HEK293T (cell line): ENCODE measurements around the gene ANO9.

Source experiments
- CTCF ChIA-PET: fragments of 350-600 bp; formaldehyde crosslinking; extraction: SDS; loops from one replicate; lab custom pipeline; 2021; ENCODE audit warnings: antibody characterized with exemption, inconsistent platforms; lab: Yijun Ruan, JAX
- POLR2A ChIA-PET: fragments of 350-600 bp; formaldehyde crosslinking; extraction: SDS; loops from one replicate; lab custom pipeline; 2020; ENCODE audit warnings: antibody characterized with exemption, inconsistent platforms; lab: Yijun Ruan, JAX
- DNase-seq: peaks from one replicate; pipeline ENCODE4 v3.0.0; 2012; ENCODE audit warnings: mixed read lengths; ENCODE audit errors: extremely low spot score
- ARNT ChIP-seq: fragments of 450-650 bp; IDR thresholded peaks from 2 replicates; pipeline ENCODE4 v1.6.1; 2017; ENCODE audit warnings: mild to moderate bottlenecking
- BHLHE40 ChIP-seq: fragments of 450-650 bp; IDR thresholded peaks from 2 replicates; pipeline ENCODE4 v1.6.1; 2016; ENCODE audit warnings: mild to moderate bottlenecking, moderate library complexity, borderline replicate concordance
- CTBP1 ChIP-seq: fragments of 450-650 bp; IDR thresholded peaks from 2 replicates; pipeline ENCODE4 v1.6.1; 2016; ENCODE audit warnings: borderline replicate concordance
- ELF4 ChIP-seq: fragments of 450-650 bp; IDR thresholded peaks from 2 replicates; pipeline ENCODE4 v1.6.1; 2017; ENCODE audit warnings: antibody characterized with exemption
- FOXA1 ChIP-seq: fragments of 450-650 bp; IDR thresholded peaks from 2 replicates; pipeline ENCODE4 v1.6.1; 2016; ENCODE audit warnings: mild to moderate bottlenecking
- FOXK2 ChIP-seq: fragments of 450-650 bp; IDR thresholded peaks from 2 replicates; pipeline ENCODE4 v1.6.1; 2016; ENCODE audit warnings: mild to moderate bottlenecking
- FOXM1 ChIP-seq: fragments of 450-650 bp; IDR thresholded peaks from 2 replicates; pipeline ENCODE4 v1.6.1; 2017; ENCODE audit warnings: mild to moderate bottlenecking, borderline replicate concordance
- HDGF ChIP-seq: fragments of 450-650 bp; IDR thresholded peaks from 2 replicates; pipeline ENCODE4 v1.6.1; 2017; ENCODE audit warnings: antibody characterized with exemption, borderline replicate concordance
- L3MBTL2 ChIP-seq: fragments of 450-650 bp; conservative IDR thresholded peaks from 2 replicates; pipeline ENCODE4 v1.6.1; 2016; ENCODE audit warnings: mild to moderate bottlenecking
- LEF1 ChIP-seq: fragments of 450-650 bp; IDR thresholded peaks from 2 replicates; pipeline ENCODE4 v1.6.1; 2017; ENCODE audit warnings: mild to moderate bottlenecking, borderline replicate concordance
- NFRKB ChIP-seq: fragments of 450-650 bp; IDR thresholded peaks from 2 replicates; pipeline ENCODE4 v1.6.1; 2016; ENCODE audit warnings: mild to moderate bottlenecking, moderate library complexity
- SP1 ChIP-seq: fragments of 450-650 bp; IDR thresholded peaks from 2 replicates; pipeline ENCODE4 v1.6.1; 2017
- SUZ12 ChIP-seq: fragments of 450-650 bp; IDR thresholded peaks from 2 replicates; pipeline ENCODE4 v1.6.1; 2016; ENCODE audit warnings: mild to moderate bottlenecking
- TARDBP ChIP-seq: fragments of 450-650 bp; IDR thresholded peaks from 2 replicates; pipeline ENCODE4 v1.6.1; 2016
- ZNF384 ChIP-seq: fragments of 450-650 bp; IDR thresholded peaks from 2 replicates; pipeline ENCODE4 v1.6.1; 2016
- TF ChIP-seq, protein P1 (sequence below): fragments of 450-650 bp; IDR thresholded peaks from 2 replicates; pipeline ENCODE4 v1.6.1; 2016

The ANO9 gene

DNA sequence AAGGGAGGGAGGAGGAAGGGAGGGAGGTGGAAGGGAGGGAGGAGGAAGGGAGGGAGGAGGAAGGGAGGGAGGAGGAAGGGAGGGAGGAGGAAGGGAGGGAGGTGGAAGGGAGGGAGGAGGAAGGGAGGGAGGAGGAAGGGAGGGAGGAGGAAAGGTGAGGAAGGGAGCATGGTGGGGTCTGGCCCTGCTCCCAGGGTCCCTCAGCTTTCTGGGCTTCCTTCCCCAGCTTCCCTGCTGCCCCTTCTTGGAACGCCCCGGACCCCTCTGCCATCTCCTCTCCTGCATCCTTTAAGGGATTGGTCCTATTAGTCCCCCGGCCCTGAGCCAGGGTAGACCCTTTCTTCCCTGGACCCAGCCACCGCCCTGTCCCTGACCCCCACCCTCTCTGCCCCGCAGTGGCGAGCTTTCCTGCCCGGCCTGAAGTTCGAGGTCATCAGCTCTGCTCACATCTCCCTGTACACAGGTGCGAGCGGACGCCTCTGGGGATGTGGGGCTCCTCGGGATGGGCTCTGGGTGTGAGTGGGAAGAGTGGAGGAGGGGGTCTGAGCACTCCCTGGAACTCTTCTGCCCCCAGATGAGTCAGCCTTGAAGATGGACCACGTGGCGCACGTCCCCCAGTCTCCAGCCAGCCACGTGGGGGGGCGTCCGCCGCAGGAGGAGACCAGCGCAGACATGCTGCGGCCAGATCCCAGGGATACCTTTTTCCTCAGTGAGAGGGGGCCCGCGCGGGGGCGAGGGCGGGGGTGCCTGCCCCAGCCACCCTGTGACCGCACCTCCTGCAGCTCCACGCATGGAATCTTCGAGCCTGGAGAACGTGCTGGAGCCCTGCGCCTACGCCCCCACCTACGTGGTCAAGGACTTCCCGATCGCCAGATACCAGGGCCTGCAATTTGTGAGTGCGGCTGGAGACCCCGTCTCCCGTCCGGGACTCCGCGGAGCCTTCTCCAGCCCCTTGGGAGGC lies 66.5 kb downstream of the ANO9 start:
- ChIA-PET CTCF (no interaction called here), POLR2A (no interaction called here)
- DNase-seq: no peak
- TF ChIP-seq FOXA1: no peak
- TF ChIP-seq HDGF: no peak
- TF ChIP-seq SUZ12: no peak
- TF ChIP-seq L3MBTL2: no peak
- no peak for TF ChIP-seq ARNT
- TF ChIP-seq SP1: no peak
- no peak for TF ChIP-seq BHLHE40
- TF ChIP-seq ZNF384: no peak
- no peak for TF ChIP-seq LEF1
- TF ChIP-seq TARDBP: no peak
- no peak for TF ChIP-seq NFRKB
- no peak for TF ChIP-seq FOXM1
- TF ChIP-seq CTBP1: no peak

DNA sequence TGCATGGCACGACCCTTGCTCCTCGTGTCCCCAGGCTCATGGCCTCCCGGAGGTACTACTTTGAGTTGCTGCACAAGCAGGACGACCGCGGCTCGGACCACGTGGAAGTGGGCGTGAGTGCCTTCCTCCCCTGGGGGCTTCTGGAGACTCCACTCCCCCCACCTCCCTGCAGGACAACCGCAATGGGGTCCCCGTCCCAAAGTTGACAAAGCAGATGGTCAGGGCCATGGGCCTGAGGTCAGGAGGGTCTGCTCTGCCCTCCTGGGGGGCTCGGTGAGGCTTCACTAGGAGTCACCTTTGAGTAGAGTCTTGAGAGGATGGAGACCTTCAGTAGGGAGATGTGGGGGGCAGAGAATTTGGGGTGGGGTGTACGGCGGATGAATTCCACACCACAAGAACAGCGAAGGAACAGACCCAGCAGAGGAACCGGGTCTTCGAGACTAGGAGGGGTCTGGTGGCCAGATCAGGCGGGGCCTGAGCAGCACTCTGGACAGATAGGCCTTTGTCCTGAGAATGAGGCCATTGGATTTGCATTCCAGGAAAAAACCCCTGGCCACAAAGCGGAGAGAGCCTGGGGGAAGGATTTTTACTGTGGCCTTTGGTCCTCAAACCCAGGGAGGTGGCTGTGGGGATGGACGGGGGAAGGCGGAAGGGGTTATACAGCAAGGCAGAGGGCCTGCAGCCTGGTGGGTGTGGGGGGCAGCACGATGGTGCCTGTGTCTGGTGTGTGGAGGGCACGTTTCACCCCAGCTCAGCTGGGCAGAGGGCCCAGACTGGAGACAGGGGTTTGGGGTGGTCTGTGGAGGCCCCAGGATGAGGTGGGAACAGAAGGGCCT lies 67.9 kb downstream of the ANO9 start:
- DNase-seq: no peak
- POLR2A ChIA-PET: no interaction called here

DNA sequence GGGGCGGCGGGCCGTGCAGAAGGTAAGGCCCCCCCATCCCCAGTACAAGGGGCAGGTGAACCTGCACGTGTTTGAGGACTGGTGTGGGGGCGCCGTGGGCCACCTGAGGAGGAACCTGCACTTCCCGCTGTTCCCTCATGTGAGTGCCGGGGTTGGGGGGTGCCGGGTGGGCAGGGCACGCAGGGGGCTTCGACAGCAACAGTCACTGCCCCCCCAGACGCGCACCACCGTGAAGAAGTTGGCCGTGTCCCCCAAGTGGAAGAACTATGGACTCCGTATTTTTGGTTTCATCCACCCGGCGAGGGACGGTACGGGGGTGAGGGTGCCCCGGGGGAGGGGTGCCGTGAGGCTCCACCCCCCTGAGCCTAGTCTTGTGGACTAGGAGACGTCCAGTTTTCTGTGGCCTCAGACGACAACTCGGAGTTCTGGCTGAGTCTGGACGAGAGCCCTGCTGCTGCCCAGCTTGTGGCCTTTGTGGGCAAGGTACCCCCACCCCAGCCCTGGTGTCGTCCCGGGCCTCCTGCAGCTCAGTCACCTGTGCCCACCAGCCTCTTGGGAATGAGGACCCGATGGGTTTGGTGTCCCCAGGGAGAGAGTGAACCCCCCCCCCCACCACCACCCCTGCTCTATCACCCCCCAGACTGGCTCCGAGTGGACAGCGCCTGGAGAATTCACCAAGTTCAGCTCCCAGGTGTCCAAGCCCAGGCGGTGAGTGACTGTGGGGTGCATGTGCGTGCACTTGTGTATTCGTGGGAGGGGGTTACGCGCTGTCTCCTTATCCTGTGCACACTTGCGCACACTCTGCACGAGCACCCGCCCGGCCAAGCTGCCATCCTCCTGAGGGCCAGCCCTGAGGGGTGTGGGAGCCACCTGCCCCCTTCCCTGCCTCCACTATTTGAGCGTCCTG lies 68.7 kb downstream of the ANO9 start:
- DNase-seq: no peak
- TF ChIP-seq LEF1 (no peak), FOXA1 (no peak), BHLHE40 (no peak), FOXM1 (no peak), CTBP1 (no peak), HDGF (no peak), TARDBP (no peak), FOXK2 (no peak), ARNT (no peak), L3MBTL2 (no peak), SUZ12 (no peak), ELF4 (no peak), NFRKB (no peak), SP1 (no peak), ZNF384 (no peak)
- TF ChIP-seq, protein P1, sequence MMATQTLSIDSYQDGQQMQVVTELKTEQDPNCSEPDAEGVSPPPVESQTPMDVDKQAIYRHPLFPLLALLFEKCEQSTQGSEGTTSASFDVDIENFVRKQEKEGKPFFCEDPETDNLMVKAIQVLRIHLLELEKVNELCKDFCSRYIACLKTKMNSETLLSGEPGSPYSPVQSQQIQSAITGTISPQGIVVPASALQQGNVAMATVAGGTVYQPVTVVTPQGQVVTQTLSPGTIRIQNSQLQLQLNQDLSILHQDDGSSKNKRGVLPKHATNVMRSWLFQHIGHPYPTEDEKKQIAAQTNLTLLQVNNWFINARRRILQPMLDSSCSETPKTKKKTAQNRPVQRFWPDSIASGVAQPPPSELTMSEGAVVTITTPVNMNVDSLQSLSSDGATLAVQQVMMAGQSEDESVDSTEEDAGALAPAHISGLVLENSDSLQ: no peak
- CTCF ChIA-PET: no interaction called here
- POLR2A ChIA-PET: no interaction called here

More for the DNA sequence above, 67.9 kb downstream of the ANO9 start:
- CTCF ChIA-PET: no interaction called here
- TF ChIP-seq BHLHE40: no peak
- TF ChIP-seq ARNT: no peak
- no peak for TF ChIP-seq HDGF
- TF ChIP-seq ZNF384: no peak
- TF ChIP-seq NFRKB: no peak
- TF ChIP-seq, protein P1: no peak
- TF ChIP-seq FOXM1: no peak
- TF ChIP-seq SUZ12: no peak
- TF ChIP-seq ELF4: no peak
- no peak for TF ChIP-seq FOXA1
- TF ChIP-seq SP1: no peak
- TF ChIP-seq L3MBTL2: no peak
- no peak for TF ChIP-seq CTBP1
- no peak for TF ChIP-seq TARDBP

DNA sequence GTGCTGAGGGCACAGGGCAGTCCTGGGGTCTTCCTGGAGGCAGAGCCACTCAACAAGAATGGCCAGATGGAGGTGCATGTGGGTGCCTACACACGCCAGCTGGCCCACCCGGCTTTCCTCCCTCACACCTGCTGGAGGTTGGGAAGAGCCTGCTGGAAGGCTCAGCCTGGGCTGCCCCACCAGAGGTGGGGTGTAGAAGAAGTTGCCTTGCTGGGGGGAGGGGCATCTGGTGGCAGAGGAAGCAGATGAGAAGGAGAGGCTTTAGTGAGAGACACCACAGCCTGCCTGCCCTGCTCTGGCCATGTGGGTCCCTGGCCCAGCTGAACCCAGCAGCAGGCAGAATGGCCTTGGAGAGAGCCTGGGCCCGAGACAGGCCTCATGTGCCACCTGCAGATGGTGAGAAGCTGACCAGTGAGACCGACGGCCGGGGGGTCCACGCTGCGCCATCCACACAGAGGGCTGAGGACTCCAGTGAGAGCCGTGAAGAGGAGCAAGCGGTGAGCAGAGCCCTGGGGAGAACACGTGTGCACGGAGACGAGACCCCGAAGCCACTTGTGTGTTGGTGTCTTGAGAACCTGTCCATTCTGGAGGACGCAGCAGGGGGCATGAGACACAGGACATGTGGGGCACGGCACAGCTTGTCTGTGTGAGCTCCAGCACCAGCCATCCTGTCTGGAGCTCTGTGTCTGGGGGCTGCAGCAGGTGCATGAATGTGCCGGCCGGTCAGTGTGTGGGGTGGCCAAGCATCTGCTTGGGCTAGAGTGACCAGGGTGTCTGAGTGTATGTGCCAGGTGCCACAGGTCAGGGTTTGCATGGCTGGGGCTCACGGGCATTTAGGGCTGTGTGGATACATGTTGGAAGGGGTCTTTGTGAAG lies 69.9 kb downstream of the ANO9 start:
- no peak for TF ChIP-seq L3MBTL2
- no peak for TF ChIP-seq TARDBP
- no peak for TF ChIP-seq ARNT
- TF ChIP-seq SUZ12: no peak
- TF ChIP-seq NFRKB: no peak
- no peak for TF ChIP-seq HDGF
- TF ChIP-seq, protein P1: no peak
- no peak for TF ChIP-seq BHLHE40
- no peak for TF ChIP-seq CTBP1
- TF ChIP-seq ELF4: no peak
- TF ChIP-seq ZNF384: no peak
- no peak for TF ChIP-seq SP1
- TF ChIP-seq FOXM1: no peak
- TF ChIP-seq FOXK2: no peak
- no peak for DNase-seq
- POLR2A ChIA-PET: interaction anchor here (1.2 kb wide), 1 partner anchor 165 kb away, joined by 3 read pairs; the partner anchor contains the start of genes BET1L and RIC8A
- CTCF ChIA-PET: no interaction called here
